ENCODE data around the gene BBOX1. TPM values are rescaled to one million over a fixed set of nuclear protein-coding genes. Genes with fewer than 3 reads are reported as not detected.

Gene BBOX1
- total RNA-seq, 4 donors from 2014 or later = not detected

DNA sequence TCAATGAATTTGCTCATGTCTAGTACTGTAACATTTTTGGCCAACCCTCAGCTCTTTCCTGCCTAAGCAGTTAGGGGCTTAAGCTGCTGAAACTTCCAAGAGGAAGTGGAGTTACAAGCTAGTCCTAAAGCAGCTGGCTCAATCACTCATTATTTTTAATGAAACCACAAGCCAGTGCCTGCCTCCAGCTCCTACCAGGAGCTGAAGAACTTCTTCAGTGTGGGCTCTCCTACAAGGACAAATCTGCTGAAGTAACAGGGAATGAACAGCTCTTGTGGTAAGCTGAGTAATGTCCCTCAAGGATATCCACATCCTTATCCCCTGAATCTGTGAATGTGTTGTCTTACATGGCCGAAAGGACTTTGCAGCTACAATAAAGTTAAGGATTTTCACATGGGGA, 112.5 kb downstream of the BBOX1 start:
- Histone ChIP-seq H3K9me3 (no peaks in the 10 kb centered on the region), H3K27me3 (no peaks in the 10 kb centered on the region), H3K4me1 (no peaks in the 10 kb centered on the region), H3K4me3 (no peak overlapping the region), H3K27ac (no peak overlapping the region), H3K36me3 (no peaks in the 10 kb centered on the region)
- intact Hi-C loops (cut with DNase I; ENCODE audit: low total_unique reads) (no loop called here), in situ Hi-C loops (cut with MboI; ENCODE audit: low pct_ligation_motif_present in 1 of 4, low pct_unique_long_range_greater_than_20kb in 1 of 4, low sequenced_read_pairs in 3 of 4) (loop anchor here in 3 of 4 donors (25.0 kb wide), 3 partner anchors 391 to 866 kb away; no protein-coding TSS in a partner anchor)
- DNase-seq = no peak
- TF ChIP-seq, protein P1, sequence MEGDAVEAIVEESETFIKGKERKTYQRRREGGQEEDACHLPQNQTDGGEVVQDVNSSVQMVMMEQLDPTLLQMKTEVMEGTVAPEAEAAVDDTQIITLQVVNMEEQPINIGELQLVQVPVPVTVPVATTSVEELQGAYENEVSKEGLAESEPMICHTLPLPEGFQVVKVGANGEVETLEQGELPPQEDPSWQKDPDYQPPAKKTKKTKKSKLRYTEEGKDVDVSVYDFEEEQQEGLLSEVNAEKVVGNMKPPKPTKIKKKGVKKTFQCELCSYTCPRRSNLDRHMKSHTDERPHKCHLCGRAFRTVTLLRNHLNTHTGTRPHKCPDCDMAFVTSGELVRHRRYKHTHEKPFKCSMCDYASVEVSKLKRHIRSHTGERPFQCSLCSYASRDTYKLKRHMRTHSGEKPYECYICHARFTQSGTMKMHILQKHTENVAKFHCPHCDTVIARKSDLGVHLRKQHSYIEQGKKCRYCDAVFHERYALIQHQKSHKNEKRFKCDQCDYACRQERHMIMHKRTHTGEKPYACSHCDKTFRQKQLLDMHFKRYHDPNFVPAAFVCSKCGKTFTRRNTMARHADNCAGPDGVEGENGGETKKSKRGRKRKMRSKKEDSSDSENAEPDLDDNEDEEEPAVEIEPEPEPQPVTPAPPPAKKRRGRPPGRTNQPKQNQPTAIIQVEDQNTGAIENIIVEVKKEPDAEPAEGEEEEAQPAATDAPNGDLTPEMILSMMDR (IDR thresholded peaks at IDR 0.05) = no peak
- TF ChIP-seq EP300 (IDR thresholded peaks at IDR 0.05; ENCODE audit: low read depth) (no peak), POLR2AphosphoS5 (IDR thresholded peaks at IDR 0.05) (no peak), POLR2A (IDR thresholded peaks at IDR 0.05) (no peak)
- 86 to 100% methylated on average over 1 of the region's 1 CpG for WGBS, 2 donors (ENCODE audit: low coverage in 1 of 2)

DNA sequence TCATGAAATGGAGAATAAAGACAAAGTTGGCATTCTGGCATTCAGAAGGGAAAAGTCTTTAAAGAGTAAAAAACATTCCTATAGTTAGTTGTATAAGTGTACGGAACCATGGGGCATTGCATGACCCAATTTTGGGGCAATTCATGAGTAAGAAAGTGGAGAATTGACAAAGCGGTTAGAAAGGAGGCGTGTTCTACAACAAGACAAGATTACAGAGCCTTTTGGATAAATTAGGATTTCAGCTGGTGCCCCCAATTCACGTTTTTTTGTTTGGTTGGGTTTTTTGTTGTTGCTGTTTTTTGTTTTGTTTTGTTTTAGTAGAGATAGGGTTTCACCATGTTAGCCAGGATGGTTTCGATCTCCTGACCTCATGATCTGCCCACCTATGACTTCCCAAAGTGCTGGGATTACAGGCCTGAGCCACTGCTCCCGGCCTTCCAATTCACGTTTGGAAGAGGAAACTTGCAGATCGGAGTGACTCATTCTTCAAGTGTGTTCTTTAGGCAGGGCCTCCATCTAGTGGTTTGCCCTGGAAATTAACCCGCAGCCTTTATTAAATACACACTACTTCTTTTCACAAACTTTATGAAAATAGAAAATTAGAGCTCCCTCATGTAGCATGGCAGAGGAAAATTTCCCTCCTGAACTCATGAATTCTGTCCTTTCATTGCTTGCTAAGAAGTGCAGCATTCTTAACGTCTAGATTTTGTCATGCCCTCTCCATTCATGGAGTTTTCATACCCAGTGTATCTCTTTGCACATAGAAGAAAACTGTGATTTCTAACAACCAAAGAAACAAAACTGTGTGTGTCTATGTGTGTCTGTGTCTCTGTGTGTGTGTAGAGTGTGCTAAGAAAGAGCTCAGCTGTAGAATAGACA, 118.1 kb downstream of the BBOX1 start:
- no peak overlapping the region for H3K27ac ChIP-seq
- TF ChIP-seq, protein P1 (IDR thresholded peaks at IDR 0.05) = peak; percentile 79 to 89 (median 82)
- no peak for TF ChIP-seq EP300 (IDR thresholded peaks at IDR 0.05; ENCODE audit: low read depth)
- no peak for TF ChIP-seq POLR2AphosphoS5 (IDR thresholded peaks at IDR 0.05)
- no peak for TF ChIP-seq POLR2A (IDR thresholded peaks at IDR 0.05)
- intact Hi-C loops (cut with DNase I; ENCODE audit: low total_unique reads) = loop anchor here (1.0 kb wide), 1 partner anchor 404 kb away; no protein-coding TSS in a partner anchor
- no peaks in the 10 kb centered on the region for H3K9me3 ChIP-seq
- DNase-seq = peak; percentile 46
- 34 to 37% methylated on average over 9 to 10 of the region's 10 CpGs for WGBS, 2 donors (ENCODE audit: low coverage in 1 of 2)
- H3K4me1 ChIP-seq = no peaks in the 10 kb centered on the region
- no peak overlapping the region for H3K4me3 ChIP-seq
- no peaks in the 10 kb centered on the region for H3K36me3 ChIP-seq
- no peaks in the 10 kb centered on the region for H3K27me3 ChIP-seq
- in situ Hi-C loops (cut with MboI; ENCODE audit: low pct_ligation_motif_present in 1 of 4, low pct_unique_long_range_greater_than_20kb in 1 of 4, low sequenced_read_pairs in 3 of 4) = loop anchor here (5.0 to 25.0 kb wide), 4 partner anchors 396 to 871 kb away; no protein-coding TSS in a partner anchor

DNA sequence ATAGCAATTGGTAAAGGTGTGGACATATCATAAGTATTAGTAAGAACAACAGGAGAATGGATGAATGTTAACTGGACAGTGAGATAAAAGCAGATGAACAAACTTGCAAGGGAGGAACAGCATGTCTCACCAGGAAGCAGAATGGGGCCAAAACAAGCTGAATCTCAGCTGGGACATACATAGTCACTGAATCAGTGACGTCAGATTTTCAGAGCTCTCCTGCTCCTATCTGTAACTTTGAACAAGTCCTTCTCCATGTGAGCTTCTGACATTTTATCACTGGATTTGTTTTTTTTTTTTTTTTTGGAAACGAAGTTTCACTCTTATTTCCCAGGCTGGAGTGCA, 118.7 kb downstream of the BBOX1 start:
- H3K4me3 ChIP-seq = no peak overlapping the region
- H3K4me1 ChIP-seq = no peaks in the 10 kb centered on the region
- in situ Hi-C loops (cut with MboI; ENCODE audit: low pct_ligation_motif_present in 1 of 4, low pct_unique_long_range_greater_than_20kb in 1 of 4, low sequenced_read_pairs in 3 of 4) = loop anchor here (5.0 to 25.0 kb wide), 4 partner anchors 397 to 872 kb away; no protein-coding TSS in a partner anchor
- TF ChIP-seq EP300 (IDR thresholded peaks at IDR 0.05; ENCODE audit: low read depth) (no peak), POLR2AphosphoS5 (IDR thresholded peaks at IDR 0.05) (no peak), POLR2A (IDR thresholded peaks at IDR 0.05) (no peak)
- TF ChIP-seq, protein P1 (IDR thresholded peaks at IDR 0.05) = no peak
- DNase-seq = no peak
- H3K36me3 ChIP-seq = no peaks in the 10 kb centered on the region
- no peak overlapping the region for H3K27ac ChIP-seq
- WGBS, 2 donors (ENCODE audit: low coverage in 1 of 2) = 54 to 64% methylated on average over 2 of the region's 2 CpGs
- H3K9me3 ChIP-seq = no peaks in the 10 kb centered on the region
- intact Hi-C loops (cut with DNase I; ENCODE audit: low total_unique reads) = no loop called here
- H3K27me3 ChIP-seq = no peaks in the 10 kb centered on the region

DNA sequence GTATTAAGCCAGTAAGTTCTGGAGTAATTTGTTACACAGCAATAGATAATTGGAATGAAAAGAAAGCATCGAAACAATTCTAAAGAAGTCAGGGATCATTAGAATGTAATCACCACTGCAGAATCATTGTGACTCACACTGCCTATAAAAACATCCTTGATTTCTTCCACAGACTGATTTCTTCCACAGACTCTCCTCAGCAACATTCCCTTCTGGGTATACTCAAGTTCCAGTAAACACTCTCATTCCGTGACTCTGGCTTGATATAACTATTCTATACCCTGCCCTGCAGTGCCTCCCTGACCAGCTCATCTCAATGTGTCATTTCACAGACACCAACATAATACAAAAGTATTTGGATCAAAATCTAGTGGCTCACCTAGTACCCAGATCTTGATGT, 120.5 kb downstream of the BBOX1 start:
- DNase-seq = no peak
- H3K9me3 ChIP-seq = no peaks in the 10 kb centered on the region
- H3K4me1 ChIP-seq = no peaks in the 10 kb centered on the region
- no peak overlapping the region for H3K27ac ChIP-seq
- TF ChIP-seq, protein P1 (IDR thresholded peaks at IDR 0.05) = no peak
- TF ChIP-seq POLR2AphosphoS5 (IDR thresholded peaks at IDR 0.05) (no peak), EP300 (IDR thresholded peaks at IDR 0.05; ENCODE audit: low read depth) (no peak), POLR2A (IDR thresholded peaks at IDR 0.05) (no peak)
- H3K4me3 ChIP-seq = no peak overlapping the region
- intact Hi-C loops (cut with DNase I; ENCODE audit: low total_unique reads) (no loop called here), in situ Hi-C loops (cut with MboI; ENCODE audit: low pct_ligation_motif_present in 1 of 4, low pct_unique_long_range_greater_than_20kb in 1 of 4, low sequenced_read_pairs in 3 of 4) (loop anchor here (10.0 to 25.0 kb wide), 4 partner anchors 399 to 874 kb away; no protein-coding TSS in a partner anchor)
- 78 to 100% methylated on average over 1 to 2 of the region's 2 CpGs for WGBS, 2 donors (ENCODE audit: low coverage in 1 of 2)
- H3K27me3 ChIP-seq = no peaks in the 10 kb centered on the region
- H3K36me3 ChIP-seq = no peaks in the 10 kb centered on the region

Measured in transverse colon (tissue), 4 donors.